Mucosa of rectum (tissue), 2 donors: ENCODE results near the gene CIAO3.
A peak's percentile ranks its signal among the peaks of the same experiment; 100 is the strongest.

ENCODE experiments used
- H3K27ac ChIP-seq, 2 donors: one replicate each; pipeline ENCODE4 v1.7.0; 2013; ENCODE audit warnings: inconsistent platforms in 2 of 2, low read depth in 2 of 2, low read length in 2 of 2
- H3K27me3 ChIP-seq, 2 donors: one replicate each; pipeline ENCODE4 v1.7.0; 2013; ENCODE audit warnings: low read length in 2 of 2; ENCODE audit not compliant: control insufficient read depth in 2 of 2, insufficient read depth in 2 of 2
- H3K36me3 ChIP-seq, 2 donors: one replicate each; pipeline ENCODE4 v1.7.0; 2013; ENCODE audit warnings: low read length in 2 of 2; ENCODE audit not compliant: control insufficient read depth in 2 of 2, insufficient read depth in 2 of 2
- H3K4me1 ChIP-seq, 2 donors: one replicate each; pipeline ENCODE4 v1.7.0; 2013; ENCODE audit warnings: low read length in 2 of 2, mild to moderate bottlenecking in 1 of 2; ENCODE audit not compliant: control insufficient read depth in 2 of 2, insufficient read depth in 2 of 2
- H3K4me3 ChIP-seq, 2 donors: one replicate each; pipeline ENCODE4 v1.7.0; 2013; ENCODE audit warnings: low read length in 2 of 2
- H3K9ac ChIP-seq, 2 donors: one replicate each; pipeline ENCODE4 v1.7.0; 2013; ENCODE audit warnings: low read length in 2 of 2, low read depth in 1 of 2, mild to moderate bottlenecking in 1 of 2
- H3K9me3 ChIP-seq, 2 donors: one replicate each; pipeline ENCODE4 v1.7.0; 2013; ENCODE audit warnings: low read length in 2 of 2; ENCODE audit not compliant: control insufficient read depth in 2 of 2
- donor health status: healthy.
- donor health status: Normal muscosa, but diverticular disease.

Gene CIAO3

GRCh38 chr16:729768-730665 lies 10.8 kb downstream of the CIAO3 start:
- Histone ChIP-seq H3K4me3 (no peak overlapping the region), H3K4me1 (peaks cover 10 to 20% of the 10 kb centered on the region in 2 donors), H3K9me3 (no peaks in the 10 kb centered on the region), H3K36me3 (peaks cover 27 to 28% of the 10 kb centered on the region in 2 donors), H3K9ac (no peak overlapping the region), H3K27me3 (peaks cover 9 to 22% of the 10 kb centered on the region in 2 donors), H3K27ac (no peak overlapping the region)

- H3K36me3 ChIP-seq, result peaks cover 20 to 21% of the 10 kb centered on the region in 2 donors
- peaks cover 9 to 22% of the 10 kb centered on the region in 2 donors for H3K27me3 ChIP-seq
- H3K4me3 ChIP-seq, result no peak overlapping the region
- no peak overlapping the region for H3K27ac ChIP-seq
- no peaks in the 10 kb centered on the region for H3K9me3 ChIP-seq
- no peak overlapping the region for H3K9ac ChIP-seq
- peaks cover 10 to 20% of the 10 kb centered on the region in 2 donors for H3K4me1 ChIP-seq
Measured at GRCh38 chr16:728890-729744, 11.7 kb downstream of the CIAO3 start.

GRCh38 chr16:728131-728889 lies 12.5 kb downstream of the CIAO3 start:
- Histone ChIP-seq H3K36me3 (peaks cover 12 to 13% of the 10 kb centered on the region in 2 donors), H3K27me3 (peaks cover 9 to 22% of the 10 kb centered on the region in 2 donors), H3K9me3 (no peaks in the 10 kb centered on the region), H3K27ac (no peak overlapping the region), H3K9ac (peak overlapping the region in 1 of 2 donors; percentile 10), H3K4me1 (peaks cover 10 to 20% of the 10 kb centered on the region in 2 donors), H3K4me3 (peak overlapping the region; percentile 31 to 35)

- peak overlapping the region in 1 of 2 donors; percentile 32 for H3K9ac ChIP-seq
- H3K4me3 ChIP-seq, result peak overlapping the region; percentile 52 to 66
- no peak overlapping the region for H3K27ac ChIP-seq
- H3K27me3 ChIP-seq, result peaks cover 9 to 22% of the 10 kb centered on the region in 2 donors
- H3K36me3 ChIP-seq, result peaks cover 6 to 8% of the 10 kb centered on the region in 2 donors
- H3K4me1 ChIP-seq, result peaks cover 10 to 20% of the 10 kb centered on the region in 2 donors
- H3K9me3 ChIP-seq, result no peaks in the 10 kb centered on the region
Measured at GRCh38 chr16:727291-727977, 13.4 kb downstream of the CIAO3 start.

- H3K4me3 ChIP-seq, result peak within 1 kb of the TSS; percentile 52 to 66
- peaks cover 2 to 6% of the 10 kb centered on the region in 2 donors for H3K36me3 ChIP-seq
- H3K27me3 ChIP-seq, result peaks cover 9 to 22% of the 10 kb centered on the region in 2 donors
- no peaks in the 10 kb centered on the region for H3K9me3 ChIP-seq
- no peak within 1 kb of the TSS for H3K27ac ChIP-seq
- H3K9ac ChIP-seq, result peak within 1 kb of the TSS in 1 of 2 donors; percentile 32
- H3K4me1 ChIP-seq, result peaks cover 13 to 22% of the 10 kb centered on the region in 2 donors
Measured at GRCh38 chr16:726438-727290, 14.1 kb downstream of the CIAO3 start, which contains the start of the genes CCDC78 and HAGHL. TSS of gene CCDC78 (minus strand) at chr16:726443. CDS start at chr16:726367, 76 bp downstream. TSS of gene HAGHL (plus strand) at chr16:727106. CDS start at chr16:727510, 404 bp downstream.

GRCh38 chr16:726188-726437 lies 14.7 kb downstream of the CIAO3 start:
- no peak overlapping the region for H3K27ac ChIP-seq
- no peak overlapping the region for H3K9ac ChIP-seq

GRCh38 chr16:725463-726187 lies 15.2 kb downstream of the CIAO3 start:
- Histone ChIP-seq H3K36me3 (peaks cover 0 to 4% of the 10 kb centered on the region in 2 donors), H3K9ac (no peak overlapping the region), H3K27me3 (peaks cover 9 to 22% of the 10 kb centered on the region in 2 donors), H3K9me3 (no peaks in the 10 kb centered on the region), H3K4me3 (no peak overlapping the region), H3K27ac (no peak overlapping the region), H3K4me1 (peaks cover 18 to 28% of the 10 kb centered on the region in 2 donors)

More at GRCh38 chr16:726188-726437, 14.7 kb downstream of the CIAO3 start:
- peaks cover 16 to 26% of the 10 kb centered on the region in 2 donors for H3K4me1 ChIP-seq
- peaks cover 0 to 6% of the 10 kb centered on the region in 2 donors for H3K36me3 ChIP-seq
- H3K9me3 ChIP-seq, result no peaks in the 10 kb centered on the region
- H3K4me3 ChIP-seq, result no peak overlapping the region
- peaks cover 9 to 22% of the 10 kb centered on the region in 2 donors for H3K27me3 ChIP-seq

GRCh38 chr16:725041-725376 lies 15.8 kb downstream of the CIAO3 start:
- Histone ChIP-seq H3K9me3 (no peaks in the 10 kb centered on the region), H3K4me3 (no peak overlapping the region), H3K4me1 (peaks cover 24 to 35% of the 10 kb centered on the region in 2 donors), H3K27me3 (peaks cover 9 to 22% of the 10 kb centered on the region in 2 donors), H3K36me3 (no peaks in the 10 kb centered on the region), H3K27ac (no peak overlapping the region), H3K9ac (no peak overlapping the region)
